ENCODE measurements around the gene USP28.
"Not testable (repeated sequence)": the region's sequence is repeated elsewhere in the genome, so short reads cannot be mapped to it uniquely, and the experiment has no call there.

Gene USP28
- total RNA-seq, result 48.5 to 156 (median 110) reads per million in 4 experiments

GRCh38 chr11:113875234-113876073 is at the start of gene USP28:
TSS of gene USP28 (minus strand) at chr11:113875572. CDS start at chr11:113875501, 71 bp downstream.
- peak; percentile 65 for DNase-seq

DNA sequence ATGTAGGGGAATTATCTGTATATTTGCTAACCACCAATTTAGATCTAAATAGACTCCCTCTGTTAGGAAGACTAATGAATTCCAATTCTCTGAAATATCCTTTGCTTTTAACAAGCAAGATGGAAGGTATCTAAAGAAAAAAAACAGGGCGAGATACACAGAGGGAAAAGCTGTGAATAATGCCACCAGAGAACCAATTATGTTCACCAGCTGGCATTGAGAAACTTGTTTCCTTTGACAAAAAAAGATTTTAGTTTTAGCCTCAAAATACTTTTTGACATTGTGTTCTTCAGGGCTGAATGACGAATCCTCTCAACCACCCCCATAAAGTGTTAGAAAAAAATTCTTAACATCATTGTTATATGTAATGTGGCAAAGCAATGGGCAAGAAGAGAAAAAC is 48.2 kb upstream of the USP28 start:
- no peak for DNase-seq

DNA sequence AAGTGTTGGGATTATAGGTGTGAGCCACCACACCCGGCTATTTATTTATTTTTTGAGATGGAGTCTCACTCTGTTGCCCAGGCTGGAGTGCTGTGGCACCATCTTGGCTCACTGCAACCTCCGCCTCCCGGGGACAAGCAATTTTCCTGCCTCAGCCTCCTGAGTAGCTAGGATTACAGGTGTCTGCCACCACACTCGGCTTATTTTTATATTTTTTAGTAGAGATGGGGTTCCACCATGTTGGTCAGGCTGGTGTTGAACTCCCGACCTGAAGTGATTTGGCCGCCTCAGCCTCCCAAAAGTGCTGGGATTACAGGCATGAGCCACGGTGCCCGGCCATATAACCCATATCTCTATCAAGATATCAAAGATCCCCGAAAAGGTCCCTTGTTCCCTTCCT is 36.1 kb upstream of the USP28 start:
- not testable (repeated sequence) for DNase-seq

- no peak for DNase-seq
Observed at GRCh38 chr11:113908098-113908497, 32.7 kb upstream of the USP28 start.

- DNase-seq, result no peak
Observed at GRCh38 chr11:113907681-113908080, 32.3 kb upstream of the USP28 start.

GRCh38 chr11:113907152-113907551 is 31.8 kb upstream of the USP28 start:
- no peak for DNase-seq

GRCh38 chr11:113906516-113906915 is 31.1 kb upstream of the USP28 start:
- DNase-seq, result no peak

- no peak for DNase-seq
Observed at GRCh38 chr11:113906038-113906437, 30.7 kb upstream of the USP28 start.

- DNase-seq, result no peak
Observed at GRCh38 chr11:113904379-113905101, 29.2 kb upstream of the USP28 start, which contains the start of gene HTR3B. TSS of gene HTR3B (plus strand) at chr11:113904796. CDS start at chr11:113904934, 138 bp downstream.

DNA sequence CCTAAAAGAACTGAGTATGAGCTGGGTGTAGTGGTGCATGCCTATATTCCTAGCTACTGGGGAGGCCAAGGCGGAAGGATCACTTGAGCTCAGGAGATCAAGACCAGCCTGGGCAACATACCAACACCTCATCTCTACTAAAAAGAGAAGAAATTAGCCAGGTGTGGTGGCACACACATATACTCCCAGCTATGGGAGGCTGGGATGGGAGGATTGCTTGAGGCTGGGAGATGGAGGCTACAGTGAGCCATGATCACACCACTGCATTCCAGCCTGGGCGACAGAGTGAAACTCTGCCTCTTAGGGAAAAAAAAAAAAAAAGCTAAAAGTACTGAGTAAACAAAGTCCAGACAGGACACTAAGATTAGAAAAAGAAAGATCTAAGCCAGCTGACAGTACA is 25.8 kb upstream of the USP28 start:
- DNase-seq, result no peak

- no peak for DNase-seq
Observed at GRCh38 chr11:113896156-113896879, 20.9 kb upstream of the USP28 start.

- DNase-seq, result no peak
Observed at GRCh38 chr11:113895367-113896155, 20.2 kb upstream of the USP28 start.

GRCh38 chr11:113894421-113894996 is 19.1 kb upstream of the USP28 start:
- DNase-seq, result no peak

- DNase-seq, result no peak
Observed at GRCh38 chr11:113888848-113889247, 13.5 kb upstream of the USP28 start.

GRCh38 chr11:113885897-113886296 is 10.5 kb upstream of the USP28 start:
- DNase-seq, result no peak

DNA sequence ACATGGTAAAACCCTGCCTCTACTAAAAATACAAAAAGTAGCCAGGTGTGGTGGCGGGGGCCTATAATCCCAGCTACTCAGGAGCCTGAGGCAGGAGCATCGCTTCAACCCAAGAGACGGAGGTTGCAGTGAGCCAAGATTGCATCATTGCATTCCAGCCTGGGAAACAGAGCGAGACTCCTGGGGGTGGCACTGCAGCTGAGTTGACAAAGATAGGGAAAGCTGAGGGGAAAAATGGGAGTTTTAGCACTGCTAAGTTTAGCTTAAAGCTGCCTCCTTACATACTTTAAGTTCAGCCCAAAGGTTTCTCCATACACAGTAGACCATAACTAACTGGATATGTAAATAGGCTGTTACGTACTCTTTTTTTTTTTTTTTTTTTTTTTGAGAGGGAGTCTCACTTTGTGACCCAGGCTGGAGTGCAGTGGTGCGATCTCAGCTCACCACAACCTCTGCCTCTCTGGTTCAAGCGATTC is 9.0 kb upstream of the USP28 start:
- DNase-seq, result no peak

- no peak for DNase-seq
Observed at GRCh38 chr11:113881856-113882255, 6.5 kb upstream of the USP28 start.

DNA sequence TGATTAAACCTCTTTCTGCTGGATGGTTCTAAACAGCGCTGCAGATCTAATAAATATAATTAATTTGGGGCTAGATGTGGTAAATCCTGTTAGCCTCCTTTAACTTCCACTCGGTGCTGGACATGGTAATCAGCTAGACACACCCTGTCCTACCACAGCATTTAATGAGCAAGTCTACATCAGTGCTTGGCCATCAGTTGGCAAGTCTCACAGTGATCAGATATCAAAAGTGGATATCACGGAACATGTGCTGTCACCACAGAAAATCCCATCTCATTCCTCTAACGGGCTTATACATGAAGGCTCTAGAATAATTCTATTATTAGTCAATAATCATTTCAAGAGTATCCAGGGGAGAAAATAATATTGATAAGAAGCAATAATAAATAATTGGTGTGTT is 5.6 kb upstream of the USP28 start:
- DNase-seq, result no peak

GRCh38 chr11:113879446-113879845 is 4.1 kb upstream of the USP28 start:
- not testable (repeated sequence) for DNase-seq

DNA sequence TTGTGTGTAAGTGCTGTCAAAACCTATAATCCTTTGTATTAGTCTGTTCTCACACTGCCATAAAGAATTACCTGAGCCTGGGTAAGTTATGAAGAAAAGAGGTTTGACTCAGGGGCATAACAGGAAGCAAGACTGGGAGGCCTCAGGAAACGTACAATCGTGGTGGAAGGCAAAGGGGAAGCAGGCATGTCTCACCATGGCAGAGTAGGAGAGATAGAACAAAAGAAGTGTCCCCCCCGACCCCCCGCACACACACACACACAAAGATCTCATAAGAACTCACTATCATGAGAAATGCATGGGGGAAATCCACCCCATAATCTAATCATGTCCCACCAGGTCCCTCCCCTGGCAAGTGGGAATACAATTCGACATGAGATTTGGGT is 2.3 kb upstream of the USP28 start:
- DNase-seq, result no peak

GRCh38 chr11:113876798-113877669 is 1.7 kb upstream of the USP28 start:
- DNase-seq, result no peak

Measured in effector CD8-positive, alpha-beta T cell (primary cell).